ENCODE data around the gene KDM5C. TPM values are rescaled to one million over a fixed set of nuclear protein-coding genes. Genes with fewer than 3 reads are reported as not detected.

Gene KDM5C
- total RNA-seq (100 to 1,000 TPM; 208 to 211 TPM), total RNA-seq (276 to 350 reads per million in 2 donors)

DNA sequence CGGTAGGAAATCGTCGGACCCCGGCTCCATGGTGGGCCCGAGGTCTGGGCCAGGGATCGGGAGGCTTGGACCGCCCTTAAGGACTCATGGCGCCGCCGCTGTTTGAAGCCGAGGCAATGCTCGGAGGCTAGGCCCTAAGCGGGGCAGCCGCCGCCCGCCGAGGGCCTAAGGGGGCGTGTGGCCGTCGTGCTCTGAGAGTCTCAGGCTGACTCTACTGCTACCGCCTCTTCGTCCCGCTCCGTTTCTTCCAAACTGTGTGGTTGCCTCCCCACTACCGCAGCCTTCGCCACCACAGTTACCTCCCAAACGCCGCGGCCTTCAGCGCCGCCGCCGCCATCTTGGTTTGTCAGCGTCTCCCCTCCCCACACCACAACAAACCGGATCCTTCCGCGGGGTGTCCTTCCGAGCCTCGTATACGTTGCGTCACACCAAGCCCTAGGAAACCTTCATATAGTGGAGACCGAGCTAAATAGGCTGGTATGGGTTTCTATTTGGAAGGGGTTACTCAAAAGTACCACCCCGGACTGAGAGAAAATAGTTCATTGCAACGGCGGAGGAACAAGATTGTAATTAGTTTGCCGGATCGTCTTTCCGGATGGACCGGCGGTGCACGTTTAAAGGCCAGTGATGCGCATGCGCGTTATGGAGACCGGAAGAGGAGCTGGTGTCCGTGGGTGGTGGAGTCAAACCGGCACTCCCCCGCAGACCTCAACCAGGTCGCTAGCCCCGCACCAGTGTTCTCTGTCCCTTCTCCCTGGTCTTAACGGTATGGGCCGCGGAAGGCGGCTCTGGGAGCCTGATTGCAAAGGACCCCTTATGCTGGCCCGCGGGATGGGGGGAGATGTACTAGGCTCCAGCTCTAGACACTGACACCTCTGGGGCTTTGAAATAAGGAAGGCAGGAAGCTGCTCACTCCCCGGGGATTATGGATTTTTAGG lies at the start of gene KDM5C:
Gene KDM5C (minus strand): TSS at position 348 of the 938 bp plus-strand sequence. CDS start 318 bp downstream, at position 30.
- peak within 1 kb of the TSS; percentile 99 for H3K27ac Mint-ChIP-seq
- peak within 1 kb of the TSS; percentile 94 for H3K4me3 Mint-ChIP-seq
- no peaks in the 10 kb centered on the region for H3K9me3 ChIP-seq (ENCODE audit: control insufficient read depth, low read length, poor library complexity, severe bottlenecking)
- peak; percentile 67 to 74 (median 70) for DNase-seq
- H3K4me1 Mint-ChIP-seq, result peaks cover 14% of the 10 kb centered on the region
- H3K36me3 Mint-ChIP-seq (ENCODE audit: low read depth), result peaks cover 2% of the 10 kb centered on the region
- no peaks in the 10 kb centered on the region for H3K27me3 Mint-ChIP-seq
- peak; percentile 79 for ATAC-seq

DNA sequence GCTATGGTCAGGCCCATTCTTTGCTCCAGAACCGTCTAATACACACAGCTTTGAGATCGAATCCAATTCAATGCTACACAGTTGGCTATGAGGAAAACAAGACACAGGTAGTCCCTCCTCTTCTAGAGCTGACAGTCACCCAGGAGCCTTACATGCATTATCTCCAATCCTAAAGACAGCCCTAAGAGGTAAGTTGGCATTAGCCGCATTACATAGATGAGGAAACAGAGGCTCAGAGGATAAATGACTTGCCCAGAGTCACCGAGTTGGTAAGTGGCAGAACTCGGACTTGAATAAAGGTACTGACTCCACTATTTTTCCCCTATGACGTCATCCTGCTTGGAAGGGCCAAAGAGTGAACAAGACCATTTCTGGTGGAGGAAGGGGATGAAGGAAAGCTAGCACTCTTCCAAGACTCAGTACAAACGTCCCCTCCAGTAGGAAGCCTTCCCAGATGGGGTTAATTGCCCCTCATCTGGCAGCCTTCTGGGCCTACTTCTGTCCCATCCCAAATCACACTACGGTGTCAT lies 47.9 kb upstream of the KDM5C start:
- DNase-seq (no peak), ATAC-seq (no peak)
- H3K4me1 Mint-ChIP-seq, result no peaks in the 10 kb centered on the region
- no peaks in the 10 kb centered on the region for H3K27me3 Mint-ChIP-seq
- no peaks in the 10 kb centered on the region for H3K9me3 ChIP-seq (ENCODE audit: control insufficient read depth, low read length, poor library complexity, severe bottlenecking)
- no peak overlapping the region for H3K27ac Mint-ChIP-seq
- H3K36me3 Mint-ChIP-seq (ENCODE audit: low read depth), result no peaks in the 10 kb centered on the region
- H3K4me3 Mint-ChIP-seq, result no peak overlapping the region

DNA sequence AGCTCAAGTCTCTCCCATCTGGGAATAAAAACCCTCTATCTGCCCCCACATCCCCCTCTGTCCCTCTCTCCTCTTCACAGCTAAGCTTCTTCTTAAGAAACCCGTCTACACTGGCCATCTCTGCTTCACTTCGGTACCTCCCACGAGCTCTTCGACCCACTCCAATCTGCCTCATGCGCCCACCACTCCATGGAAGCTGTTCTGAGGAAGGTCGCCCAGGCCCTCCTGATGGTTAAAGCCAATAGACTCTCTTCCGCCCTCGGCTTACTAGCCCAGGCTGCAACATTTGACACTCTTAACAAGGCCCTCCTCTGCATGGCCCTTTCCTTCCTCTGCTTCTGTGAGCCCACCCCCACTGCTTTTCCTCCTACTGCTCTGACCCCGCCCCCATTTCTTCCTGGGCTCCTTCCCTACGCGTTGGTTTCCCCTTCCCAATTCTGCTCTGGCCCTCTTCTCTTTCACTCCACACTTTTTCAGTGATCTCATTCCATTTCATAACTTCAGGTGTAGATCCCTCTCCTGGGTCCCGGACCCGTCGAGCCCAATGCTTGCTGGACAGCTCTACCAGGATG lies 44.6 kb upstream of the KDM5C start:
- Mint-ChIP-seq H3K4me1 (no peaks in the 10 kb centered on the region), H3K4me3 (no peak overlapping the region), H3K27me3 (no peaks in the 10 kb centered on the region), H3K27ac (no peak overlapping the region), H3K36me3 (ENCODE audit: low read depth) (no peaks in the 10 kb centered on the region)
- DNase-seq (no peak), ATAC-seq (no peak)
- no peaks in the 10 kb centered on the region for H3K9me3 ChIP-seq (ENCODE audit: control insufficient read depth, low read length, poor library complexity, severe bottlenecking)

DNA sequence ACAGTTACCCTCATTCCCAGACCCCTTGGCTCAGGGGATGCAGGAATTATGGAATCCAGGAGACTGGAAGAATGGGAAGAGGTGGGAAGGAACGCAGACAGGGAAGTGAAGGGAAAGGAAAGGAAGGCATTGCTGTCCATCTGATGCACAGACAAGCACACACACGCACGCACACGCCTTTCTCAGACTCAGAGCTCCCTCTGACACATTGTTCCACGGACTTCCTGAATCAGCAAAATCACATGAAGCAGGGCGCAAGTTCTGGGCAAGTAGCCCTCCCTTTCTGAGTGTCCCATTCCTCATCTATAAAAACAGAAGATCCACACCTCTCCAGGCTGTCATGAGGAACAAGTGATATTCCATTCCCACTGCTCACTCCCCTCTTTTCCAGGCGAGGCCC lies 43.2 kb upstream of the KDM5C start:
- H3K9me3 ChIP-seq (ENCODE audit: control insufficient read depth, low read length, poor library complexity, severe bottlenecking), result no peaks in the 10 kb centered on the region
- Mint-ChIP-seq H3K27me3 (no peaks in the 10 kb centered on the region), H3K4me3 (no peak overlapping the region), H3K4me1 (peaks cover 5% of the 10 kb centered on the region), H3K36me3 (ENCODE audit: low read depth) (no peaks in the 10 kb centered on the region), H3K27ac (no peak overlapping the region)
- ATAC-seq, result no peak
- DNase-seq, result no peak

DNA sequence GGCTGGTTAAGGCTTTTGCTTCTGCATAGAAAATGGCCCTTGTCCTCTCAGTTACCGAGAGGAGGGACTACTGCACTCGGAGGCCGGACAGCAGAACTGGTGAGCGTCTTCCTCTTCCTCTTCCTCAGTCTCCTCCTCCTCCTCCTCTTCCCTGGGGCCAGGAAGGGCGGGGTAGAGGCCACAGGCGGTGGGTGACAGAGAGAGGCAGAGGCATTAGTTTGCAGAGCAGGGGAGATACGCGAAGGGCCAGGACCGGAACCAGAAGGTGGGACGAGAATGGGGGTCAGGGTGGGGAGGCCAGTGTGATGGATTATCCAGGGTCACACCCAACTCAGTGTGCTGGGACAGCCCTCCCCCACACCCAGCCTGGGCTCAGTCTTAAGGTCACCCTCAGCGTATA lies 41.9 kb upstream of the KDM5C start:
- H3K27ac Mint-ChIP-seq, result no peak overlapping the region
- H3K9me3 ChIP-seq (ENCODE audit: control insufficient read depth, low read length, poor library complexity, severe bottlenecking), result no peaks in the 10 kb centered on the region
- peaks cover 14% of the 10 kb centered on the region for H3K4me1 Mint-ChIP-seq
- H3K4me3 Mint-ChIP-seq, result no peak overlapping the region
- no peaks in the 10 kb centered on the region for H3K27me3 Mint-ChIP-seq
- no peaks in the 10 kb centered on the region for H3K36me3 Mint-ChIP-seq (ENCODE audit: low read depth)
- ATAC-seq (no peak), DNase-seq (no peak)

DNA sequence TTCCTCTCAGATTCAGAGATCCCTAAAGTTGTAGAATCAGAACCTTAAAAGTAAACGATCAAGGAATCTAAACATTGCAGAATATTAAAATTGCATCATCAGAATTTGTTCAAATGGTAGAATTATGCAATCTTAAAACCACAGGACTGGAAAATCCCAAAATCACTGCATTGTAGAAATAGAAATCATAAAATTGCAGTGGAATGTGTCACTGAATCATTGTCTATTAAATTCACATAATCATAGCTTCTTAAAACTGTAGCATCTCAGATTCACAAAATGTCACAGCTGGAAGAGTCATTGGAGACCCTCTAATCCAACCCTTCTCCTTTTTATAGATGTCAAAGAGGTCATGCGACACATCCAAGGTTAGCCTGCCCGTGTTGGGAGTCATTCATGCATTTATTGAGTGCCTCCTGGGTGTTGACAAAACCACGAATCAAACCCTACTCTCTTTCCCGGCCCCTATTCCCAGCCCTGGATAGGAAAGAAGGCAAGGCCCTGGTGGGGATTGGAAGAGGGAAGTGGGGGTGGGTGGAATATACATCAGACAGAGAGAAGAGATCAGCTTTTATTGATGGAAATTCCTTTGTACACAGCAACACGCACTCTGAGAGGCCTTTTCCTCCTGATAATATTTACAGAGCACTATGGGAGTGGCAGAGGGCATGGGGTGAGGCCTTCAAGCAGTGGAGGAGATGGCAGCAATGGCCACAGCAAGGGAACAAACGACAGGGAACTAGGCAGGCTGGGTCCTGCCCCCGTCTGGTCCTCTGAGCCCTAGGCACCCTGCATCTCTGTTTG lies 41.0 kb upstream of the KDM5C start:
- no peak for ATAC-seq
- Mint-ChIP-seq H3K36me3 (ENCODE audit: low read depth) (no peaks in the 10 kb centered on the region), H3K27ac (no peak overlapping the region), H3K4me1 (peaks cover 19% of the 10 kb centered on the region), H3K27me3 (no peaks in the 10 kb centered on the region), H3K4me3 (no peak overlapping the region)
- H3K9me3 ChIP-seq (ENCODE audit: control insufficient read depth, low read length, poor library complexity, severe bottlenecking), result no peaks in the 10 kb centered on the region
- DNase-seq, result no peak

DNA sequence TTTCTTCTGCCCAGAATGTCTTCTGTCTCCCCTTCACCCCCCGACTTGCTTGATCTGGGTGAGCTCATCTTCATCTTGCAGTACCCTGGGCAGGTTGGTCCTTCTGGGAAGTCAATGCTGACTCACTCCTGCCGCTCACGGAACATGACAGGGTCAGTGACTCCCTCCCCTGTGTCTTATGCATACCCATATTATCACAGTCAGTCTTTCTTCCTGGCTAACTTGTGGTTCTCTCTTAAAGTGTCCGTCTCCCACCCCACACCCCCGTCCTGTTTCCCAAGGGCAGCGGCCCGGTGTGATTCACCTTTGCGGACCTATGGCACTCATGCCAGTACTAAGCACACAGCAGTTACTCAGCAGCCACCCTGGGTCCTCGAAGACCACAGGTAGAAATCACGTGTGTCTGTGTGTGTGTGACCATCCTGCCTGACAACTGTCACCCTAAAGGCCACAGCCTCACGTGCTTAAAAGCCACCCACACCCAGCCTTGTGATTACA lies 38.6 kb upstream of the KDM5C start:
- no peaks in the 10 kb centered on the region for H3K27me3 Mint-ChIP-seq
- no peak overlapping the region for H3K4me3 Mint-ChIP-seq
- H3K9me3 ChIP-seq (ENCODE audit: control insufficient read depth, low read length, poor library complexity, severe bottlenecking), result no peaks in the 10 kb centered on the region
- ATAC-seq, result no peak
- no peak for DNase-seq
- H3K36me3 Mint-ChIP-seq (ENCODE audit: low read depth), result no peaks in the 10 kb centered on the region
- H3K27ac Mint-ChIP-seq, result peak overlapping the region; percentile 27
- peaks cover 21% of the 10 kb centered on the region for H3K4me1 Mint-ChIP-seq

DNA sequence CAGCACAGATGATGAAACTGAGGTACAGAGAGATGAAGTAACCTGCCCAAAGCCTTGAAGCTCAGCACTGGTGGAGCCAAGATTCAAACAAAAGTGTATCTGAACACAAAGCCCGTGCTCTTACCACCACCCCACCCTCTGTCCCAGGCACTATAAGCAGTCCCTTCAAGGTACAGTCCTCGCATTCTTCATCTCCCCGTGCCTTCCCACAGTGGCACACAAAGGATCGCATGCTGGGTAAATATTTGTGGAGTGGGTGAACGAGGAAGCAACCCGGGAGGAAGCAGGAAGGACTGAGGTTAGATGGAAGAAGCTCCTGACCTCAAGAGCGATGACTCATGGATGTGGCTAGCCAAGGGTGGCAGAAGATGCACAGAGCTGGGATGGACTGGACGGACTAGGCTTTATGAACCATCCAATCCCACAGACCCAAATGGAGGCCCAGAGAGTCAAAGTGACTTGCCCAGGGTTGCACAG lies 37.9 kb upstream of the KDM5C start:
- H3K9me3 ChIP-seq (ENCODE audit: control insufficient read depth, low read length, poor library complexity, severe bottlenecking), result no peaks in the 10 kb centered on the region
- no peak for ATAC-seq
- no peak overlapping the region for H3K4me3 Mint-ChIP-seq
- no peak for DNase-seq
- H3K27ac Mint-ChIP-seq, result no peak overlapping the region
- H3K36me3 Mint-ChIP-seq (ENCODE audit: low read depth), result no peaks in the 10 kb centered on the region
- H3K4me1 Mint-ChIP-seq, result peaks cover 21% of the 10 kb centered on the region
- H3K27me3 Mint-ChIP-seq, result peaks cover 1% of the 10 kb centered on the region

DNA sequence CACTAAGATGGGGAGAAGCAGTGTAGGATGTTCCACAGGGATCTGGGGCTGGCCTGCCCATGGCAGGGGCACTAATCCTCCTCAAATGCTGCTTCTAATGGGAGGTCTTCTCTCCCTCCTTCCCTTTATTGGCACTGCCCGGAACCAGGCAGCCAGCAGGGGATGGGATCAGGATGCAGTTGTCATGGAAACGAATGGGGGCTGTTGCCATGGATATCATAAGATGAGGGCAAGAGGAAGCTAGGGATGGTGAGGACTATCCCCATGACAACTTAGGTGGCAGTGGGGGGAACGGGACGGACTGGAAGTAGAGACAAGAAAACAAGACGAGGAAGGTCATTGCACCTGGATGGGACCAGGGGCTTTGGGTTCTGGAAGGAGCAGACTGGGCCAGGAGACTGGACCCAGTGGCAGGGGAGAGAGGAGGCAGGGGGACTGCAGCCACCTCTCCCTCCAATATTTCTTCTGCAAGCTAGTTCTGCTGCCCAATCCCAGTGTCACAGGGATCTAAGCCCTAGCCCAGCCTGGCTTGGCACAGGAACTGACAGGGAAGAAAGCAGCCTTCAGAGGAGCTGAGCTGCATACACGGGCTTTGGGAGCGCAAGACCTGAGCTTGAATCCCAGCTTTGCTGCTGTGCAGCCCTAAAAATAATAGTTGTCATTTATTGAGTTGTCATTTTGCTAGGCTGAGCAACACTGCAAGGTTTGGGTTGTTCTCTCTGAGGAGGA lies 37.3 kb upstream of the KDM5C start:
- H3K9me3 ChIP-seq (ENCODE audit: control insufficient read depth, low read length, poor library complexity, severe bottlenecking), result no peaks in the 10 kb centered on the region
- H3K27ac Mint-ChIP-seq, result peak overlapping the region; percentile 78
- H3K4me3 Mint-ChIP-seq, result no peak overlapping the region
- DNase-seq (no peak), ATAC-seq (no peak)
- peaks cover 21% of the 10 kb centered on the region for H3K4me1 Mint-ChIP-seq
- no peaks in the 10 kb centered on the region for H3K36me3 Mint-ChIP-seq (ENCODE audit: low read depth)
- H3K27me3 Mint-ChIP-seq, result peaks cover 7% of the 10 kb centered on the region

DNA sequence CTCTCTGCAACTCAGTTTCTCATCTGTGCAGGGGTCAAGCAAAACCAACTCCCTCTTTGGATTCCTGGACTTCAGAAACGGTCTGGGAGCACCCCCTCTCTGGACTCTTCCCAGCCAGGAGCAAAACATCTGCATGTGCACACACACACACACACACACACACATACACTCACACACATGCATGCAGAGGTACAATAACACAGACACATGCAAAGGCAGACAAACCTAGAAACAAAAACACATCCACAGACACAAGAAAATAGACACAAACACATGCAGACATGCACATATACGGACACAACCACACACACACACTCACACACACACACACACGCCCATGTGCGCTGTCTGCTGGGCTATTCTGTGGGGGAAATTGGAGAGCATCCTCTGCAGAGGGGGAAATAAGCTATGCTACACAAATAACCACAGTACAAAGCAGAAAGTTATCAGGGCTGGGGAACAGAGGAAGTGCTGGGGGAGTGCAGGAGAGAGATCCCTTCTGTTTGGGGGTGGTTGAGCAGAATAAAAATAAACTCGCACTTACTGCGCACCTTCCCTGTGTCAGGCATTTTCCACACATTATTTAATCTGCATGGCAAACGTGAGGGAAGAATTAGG lies 36.5 kb upstream of the KDM5C start:
- DNase-seq, result no peak
- no peak for ATAC-seq
- Mint-ChIP-seq H3K36me3 (ENCODE audit: low read depth) (no peaks in the 10 kb centered on the region), H3K27ac (peak overlapping the region; percentile 78), H3K4me1 (peaks cover 21% of the 10 kb centered on the region), H3K27me3 (peaks cover 8% of the 10 kb centered on the region), H3K4me3 (no peak overlapping the region)
- no peaks in the 10 kb centered on the region for H3K9me3 ChIP-seq (ENCODE audit: control insufficient read depth, low read length, poor library complexity, severe bottlenecking)

DNA sequence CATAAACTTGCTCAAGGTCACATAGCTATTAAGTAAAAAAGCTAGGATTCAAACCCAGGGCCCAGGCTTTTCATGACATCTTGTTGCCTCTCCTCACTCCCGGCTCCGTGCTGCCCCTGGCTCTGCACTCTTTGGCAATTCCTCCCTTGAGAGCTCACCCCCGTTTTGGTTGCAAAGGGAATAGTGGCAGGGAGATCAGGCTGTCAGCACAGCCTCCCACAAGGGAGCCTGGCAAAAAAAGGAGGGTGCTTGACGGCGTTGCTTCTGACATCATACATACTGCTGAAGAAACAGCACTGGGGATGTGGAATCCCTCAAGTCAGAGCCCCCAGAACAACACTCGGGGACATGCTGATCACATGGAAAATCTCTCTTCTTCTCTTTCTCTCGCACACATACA lies 35.8 kb upstream of the KDM5C start:
- no peak overlapping the region for H3K27ac Mint-ChIP-seq
- ATAC-seq, result no peak
- H3K27me3 Mint-ChIP-seq, result peaks cover 8% of the 10 kb centered on the region
- DNase-seq, result no peak
- H3K36me3 Mint-ChIP-seq (ENCODE audit: low read depth), result no peaks in the 10 kb centered on the region
- no peaks in the 10 kb centered on the region for H3K9me3 ChIP-seq (ENCODE audit: control insufficient read depth, low read length, poor library complexity, severe bottlenecking)
- peaks cover 21% of the 10 kb centered on the region for H3K4me1 Mint-ChIP-seq
- H3K4me3 Mint-ChIP-seq, result no peak overlapping the region
